ENCODE data around the gene COQ8B. TPM values are rescaled to one million over a fixed set of nuclear protein-coding genes. Genes with fewer than 3 reads are reported as not detected.

The COQ8B gene
- total and polyA plus RNA-seq, 2 of the 4 experiments (the other 2 are of a cell fraction) = 14.9 to 23.2 TPM

- no peak for TF ChIP-seq ELK1 (IDR thresholded peaks at IDR 0.05; ENCODE audit: borderline replicate concordance, low read depth, low read length)
These were observed 34.3 kb upstream of the COQ8B start, which contains the start of gene SNRPA (continued) for GRCh38 chr19:40750874-40751537.

Data from IMR-90 (cell line).